UCSD-AML1 (cell line): Measurements from ENCODE around the gene PPP2R2B.

Source experiments
- DNase-seq: peaks from one replicate; lab custom pipeline; 2025; ENCODE audit not compliant: unreplicated experiment; lab: John Stamatoyannopoulos, UW

The PPP2R2B gene

GRCh38 chr5:146706321-146706972 lies 172.1 kb downstream of the PPP2R2B start:
- DNase-seq = peak; percentile 14

GRCh38 chr5:146704949-146705665 lies 173.4 kb downstream of the PPP2R2B start:
- no peak for DNase-seq

DNA sequence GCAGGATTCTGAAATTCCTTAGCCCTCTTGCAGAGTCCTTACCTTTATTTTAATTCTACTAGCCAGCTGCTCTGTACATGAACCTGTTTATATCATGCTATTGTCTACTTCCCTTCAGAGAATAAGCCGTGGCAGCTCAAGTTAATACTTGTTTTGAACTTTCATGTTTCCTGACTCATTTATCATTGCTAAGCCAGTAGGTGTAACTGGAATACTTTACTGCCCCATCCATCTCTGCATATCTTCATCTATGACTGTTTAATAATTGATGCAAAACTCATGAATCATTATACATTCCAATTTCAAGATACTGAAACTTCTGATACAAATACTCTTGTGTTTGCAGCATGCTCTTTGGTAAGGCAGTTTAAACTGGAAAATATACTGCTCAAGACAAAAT lies 174.7 kb downstream of the PPP2R2B start:
- no peak for DNase-seq

DNA sequence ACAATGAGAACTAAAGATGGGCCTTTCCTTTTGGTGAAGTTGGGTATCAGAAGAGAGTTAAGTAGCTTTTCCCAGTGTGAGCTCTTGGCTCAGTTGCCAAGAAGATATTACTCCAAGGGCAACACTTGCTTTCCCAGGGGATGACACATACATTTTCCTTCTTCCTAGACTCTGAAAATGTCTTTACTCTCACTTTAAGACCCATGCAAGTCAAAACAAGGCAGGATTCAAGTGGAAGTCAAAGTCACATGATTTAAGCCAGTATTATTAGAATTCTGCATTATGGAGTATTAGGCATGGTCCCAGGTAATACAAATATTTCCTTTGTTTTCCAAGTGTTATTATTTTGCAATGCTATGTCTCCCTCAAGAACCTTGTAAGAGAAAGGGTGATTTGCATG lies 175.1 kb downstream of the PPP2R2B start:
- DNase-seq = no peak

DNA sequence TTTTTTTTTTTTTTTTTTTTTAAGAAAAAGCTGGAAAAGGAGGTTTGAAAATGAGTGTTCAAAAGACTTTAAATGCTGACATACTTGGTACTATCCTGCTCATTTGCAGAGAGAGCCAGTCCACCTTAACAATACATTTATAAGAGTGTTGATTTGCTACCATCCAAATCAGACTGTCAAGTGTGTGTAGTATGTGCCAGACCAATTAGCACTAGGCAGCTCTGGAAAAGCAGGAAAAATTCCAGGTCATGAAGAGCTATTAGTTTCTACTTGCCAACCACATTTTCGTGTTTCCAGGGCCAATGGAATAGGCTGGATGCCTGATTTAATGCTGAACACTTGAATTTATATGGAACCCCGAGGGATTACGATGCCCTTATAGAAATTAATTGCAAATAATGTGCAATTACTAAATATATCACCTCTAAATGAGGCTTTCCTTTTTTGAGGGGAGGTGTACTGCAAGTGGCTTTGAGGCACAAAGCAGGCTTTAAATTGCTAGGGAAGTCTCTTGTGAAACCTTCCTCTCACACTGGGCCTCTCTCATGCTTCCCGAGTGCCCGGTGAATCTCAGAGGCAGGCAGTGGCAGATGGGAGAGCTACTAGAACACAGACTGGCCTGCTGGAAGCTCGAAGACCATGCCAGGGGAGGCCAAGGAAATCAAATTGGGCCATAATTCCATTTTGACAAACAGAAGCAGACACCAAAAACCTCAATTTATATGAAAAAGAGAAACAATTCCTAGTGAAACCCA lies 178.7 kb downstream of the PPP2R2B start:
- DNase-seq = no peak

DNA sequence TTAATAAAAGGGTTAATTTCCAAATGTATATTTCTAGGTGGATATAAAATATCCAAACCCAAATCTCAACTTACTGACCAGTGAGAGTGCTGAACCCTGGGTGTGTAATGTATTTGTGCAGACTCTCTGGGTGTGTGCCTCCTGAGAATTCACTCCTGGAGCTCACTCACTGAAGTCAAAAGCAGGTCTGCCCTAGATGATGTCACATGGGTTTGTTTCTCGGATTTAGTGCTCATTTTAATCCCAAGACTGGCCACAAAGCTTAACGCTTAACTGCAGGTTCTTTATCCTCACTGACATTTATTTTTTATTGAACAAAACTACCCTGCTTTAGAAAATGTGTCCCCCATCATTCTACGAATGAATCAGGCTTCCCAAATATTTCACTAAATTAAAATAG lies 179.4 kb downstream of the PPP2R2B start:
- DNase-seq = no peak

GRCh38 chr5:146698651-146699050 lies 179.9 kb downstream of the PPP2R2B start:
- no peak for DNase-seq

GRCh38 chr5:146697211-146697610 lies 181.3 kb downstream of the PPP2R2B start:
- DNase-seq = no peak

- DNase-seq = no peak
Observed at GRCh38 chr5:146695646-146696045, 182.9 kb downstream of the PPP2R2B start.

GRCh38 chr5:146690880-146691355 lies 187.6 kb downstream of the PPP2R2B start:
- no peak for DNase-seq

DNA sequence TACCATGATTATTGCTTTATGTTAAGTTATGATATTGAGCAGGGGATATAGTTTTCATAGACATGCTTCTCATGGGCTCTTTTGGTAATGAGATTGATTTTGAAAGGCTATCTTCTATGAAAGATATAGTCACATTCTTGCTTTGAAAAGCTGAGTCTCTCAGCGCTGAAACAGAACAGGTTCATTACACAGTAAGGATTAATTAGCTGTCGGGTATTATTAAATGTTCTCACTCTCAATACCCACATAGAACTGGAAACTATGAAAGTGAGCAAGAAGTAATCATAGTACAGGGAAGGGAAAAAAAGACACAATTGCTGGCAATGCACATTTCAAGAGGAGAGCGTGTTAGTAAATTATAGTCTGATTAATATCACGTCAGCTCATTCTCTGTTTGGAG lies 190.9 kb downstream of the PPP2R2B start:
- DNase-seq = no peak

- DNase-seq = no peak
Observed at GRCh38 chr5:146683861-146684260, 194.7 kb downstream of the PPP2R2B start.

DNA sequence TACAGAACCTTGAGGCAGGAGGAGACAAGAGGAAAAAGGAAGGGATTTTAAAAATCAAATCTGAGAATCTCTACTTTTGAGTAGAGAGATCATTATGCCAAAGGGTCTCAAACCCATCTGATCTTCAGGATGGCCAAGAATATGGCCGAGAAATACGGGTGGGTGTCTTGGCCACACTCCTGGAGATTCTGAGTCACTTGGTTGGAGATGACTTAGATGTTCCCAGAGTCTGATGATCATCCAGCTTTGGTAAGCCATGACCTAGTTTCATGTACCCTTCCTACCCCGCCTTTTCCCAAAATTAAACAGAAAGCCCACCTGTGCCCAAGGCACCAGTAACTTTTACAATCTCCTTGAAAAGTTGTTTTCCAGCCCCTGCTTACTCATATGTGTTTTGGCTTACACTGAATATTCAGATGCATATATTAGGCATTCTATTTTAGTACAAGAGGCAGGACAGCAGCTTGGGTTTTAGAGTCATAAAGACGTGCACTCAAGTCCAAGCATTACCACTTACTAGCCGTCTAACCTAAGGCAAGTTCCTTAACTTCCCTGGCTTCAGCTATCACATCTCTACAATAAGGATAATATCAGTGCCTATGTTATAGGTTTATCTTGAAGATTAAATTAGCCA lies 195.5 kb downstream of the PPP2R2B start:
- DNase-seq = no peak

DNA sequence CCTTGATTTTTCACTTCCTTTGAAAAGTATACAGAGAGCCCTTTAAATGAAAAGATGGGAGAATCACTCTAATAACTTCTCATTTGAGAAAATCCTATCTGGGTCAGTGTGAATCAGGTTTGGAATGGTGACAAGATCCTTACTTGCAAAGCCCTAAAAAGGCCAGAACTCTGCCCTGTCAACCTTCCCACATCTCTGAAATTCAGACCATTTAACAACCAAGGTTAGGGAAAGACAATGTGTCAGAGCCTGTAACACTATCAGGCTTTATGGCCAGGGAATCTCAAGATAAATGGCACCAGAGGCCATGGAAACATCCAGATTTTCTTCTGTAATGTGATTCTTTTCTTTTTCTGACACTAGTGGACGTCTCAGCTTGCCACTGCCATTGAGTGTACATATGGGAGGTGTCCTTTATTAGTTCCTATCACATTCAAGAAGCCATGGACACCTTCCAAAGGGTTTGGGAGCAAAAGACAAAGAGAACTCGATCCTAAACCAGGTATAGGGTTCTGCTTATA lies 196.9 kb downstream of the PPP2R2B start:
- DNase-seq = no peak

GRCh38 chr5:146680846-146681584 lies 197.5 kb downstream of the PPP2R2B start:
- no peak for DNase-seq

- no peak for DNase-seq
Observed at GRCh38 chr5:146675636-146676035, 202.9 kb downstream of the PPP2R2B start.

DNA sequence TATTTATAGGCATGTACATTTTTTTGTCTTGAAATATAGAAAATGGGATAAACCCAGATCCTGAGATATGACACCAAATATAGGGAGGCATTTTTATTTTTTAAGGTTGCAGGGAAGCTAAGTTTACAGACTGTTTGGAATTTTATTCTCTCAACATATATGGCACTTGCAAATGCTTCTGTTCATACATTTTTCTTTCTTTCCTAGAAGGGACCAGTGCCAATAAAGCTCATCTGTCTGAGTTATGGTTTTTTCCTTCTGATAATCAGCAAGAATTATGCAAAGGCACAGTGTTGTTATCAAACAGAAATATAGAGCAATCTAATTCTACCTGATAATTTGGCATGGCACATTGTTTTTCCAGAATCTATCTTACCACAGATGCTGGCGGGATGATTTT lies 205.7 kb downstream of the PPP2R2B start:
- DNase-seq = no peak

- DNase-seq = no peak
Observed at GRCh38 chr5:146671561-146672295, 206.8 kb downstream of the PPP2R2B start.

GRCh38 chr5:146669656-146670055 lies 208.9 kb downstream of the PPP2R2B start:
- DNase-seq = no peak
